HL-60 (cell line): ENCODE data around the gene FOXP2.
"Not testable (repeated sequence)": the region's sequence is repeated elsewhere in the genome, so short reads cannot be mapped to it uniquely, and the experiment has no call there.

ENCODE experiments used
- DNase-seq, 2 experiments: peaks; one replicate each; pipeline ENCODE4 v3.0.0-alpha.2; 2010 to 2020; ENCODE audit warnings: low read depth in 1 of 2, low spot score in 1 of 2
- H3K27ac ChIP-seq: fragments of 250-450 bp; sonication (Bioruptor Pico); replicated peaks from 2 replicates; pipeline ENCODE4 v1.5.1; 2020; ENCODE audit warnings: mild to moderate bottlenecking, moderate library complexity
- H3K27me3 ChIP-seq: fragments of 250-450 bp; sonication (Bioruptor Pico); 2 replicates; pipeline ENCODE4 v1.5.1; 2021; ENCODE audit warnings: mild to moderate bottlenecking, moderate library complexity; ENCODE audit not compliant: insufficient read depth, poor library complexity, severe bottlenecking
- H3K4me3 ChIP-seq: replicated peaks from 2 replicates; pipeline ENCODE4 v1.5.1; 2011; ENCODE audit warnings: mild to moderate bottlenecking, control low read depth, low read length; ENCODE audit not compliant: insufficient read depth
- CTCF ChIP-seq: IDR thresholded peaks from one replicate; pipeline ENCODE4 v1.5.1; 2011; ENCODE audit warnings: low read length, control low read depth, inconsistent platforms; ENCODE audit not compliant: insufficient read depth
- GABPA ChIP-seq: IDR thresholded peaks from 2 replicates; pipeline ENCODE4 v1.6.1; 2012; ENCODE audit warnings: low read depth
- POLR2AphosphoS5 ChIP-seq: IDR thresholded peaks from 2 replicates; pipeline ENCODE4 v1.6.1; 2012; ENCODE audit warnings: low read depth
- REST ChIP-seq: IDR thresholded peaks from 2 replicates; pipeline ENCODE4 v1.6.1; 2012; ENCODE audit warnings: low read depth; ENCODE audit not compliant: insufficient replicate concordance
- SPI1 ChIP-seq: IDR thresholded peaks from 2 replicates; pipeline ENCODE4 v1.6.1; 2012; ENCODE audit warnings: low read depth, mild to moderate bottlenecking, borderline replicate concordance

The FOXP2 gene

GRCh38 chr7:114432061-114432460 is 17.4 kb downstream of the FOXP2 start:
- Histone ChIP-seq H3K27ac (no peak overlapping the region), H3K27me3 (no peaks in the 10 kb centered on the region), H3K4me3 (no peak overlapping the region)
- DNase-seq: no peak
- TF ChIP-seq CTCF: no peak
- TF ChIP-seq GABPA: no peak
- TF ChIP-seq SPI1: no peak
- TF ChIP-seq POLR2AphosphoS5: no peak

- H3K27ac ChIP-seq: no peak overlapping the region
- no peaks in the 10 kb centered on the region for H3K27me3 ChIP-seq
- no peak for DNase-seq
- H3K4me3 ChIP-seq: no peak overlapping the region
- no peak for TF ChIP-seq POLR2AphosphoS5
- TF ChIP-seq REST: no peak
- TF ChIP-seq GABPA: no peak
- no peak for TF ChIP-seq CTCF
- no peak for TF ChIP-seq SPI1
Observed at GRCh38 chr7:114432703-114433102, 18.1 kb downstream of the FOXP2 start.

- no peak overlapping the region for H3K4me3 ChIP-seq
- no peak for DNase-seq
- H3K27ac ChIP-seq: no peak overlapping the region
- no peak for TF ChIP-seq POLR2AphosphoS5
- TF ChIP-seq GABPA: no peak
- TF ChIP-seq REST: no peak
- no peak for TF ChIP-seq SPI1
- no peak for TF ChIP-seq CTCF
- no peaks in the 10 kb centered on the region for H3K27me3 ChIP-seq
Observed at GRCh38 chr7:114439581-114439980, 25.0 kb downstream of the FOXP2 start.

GRCh38 chr7:114440927-114441326 is 26.3 kb downstream of the FOXP2 start:
- H3K27ac ChIP-seq, H3K27me3 ChIP-seq, DNase-seq, H3K4me3 ChIP-seq: not testable (repeated sequence)
